DOHH2 (cell line): ENCODE results near the gene QKI.

Source experiments
- H3F3A ChIP-seq: fragments of 200-600 bp; sonication (generic), shearing (Covaris generic); 2 replicates; pipeline ENCODE4 v1.6.0; 2016; ENCODE audit warnings: antibody characterized with exemption, mild to moderate bottlenecking; ENCODE audit not compliant: control insufficient read depth, insufficient read depth
- H3K27ac ChIP-seq: fragments of 200-600 bp; sonication (generic); 2 replicates; pipeline ENCODE4 v1.5.1; 2014; ENCODE audit warnings: low read depth, mild to moderate bottlenecking, low read length, moderate library complexity
- H3K27me3 ChIP-seq: fragments of 200-600 bp; sonication (generic); 2 replicates; pipeline ENCODE4 v1.6.1; 2014; ENCODE audit warnings: mild to moderate bottlenecking, low read length, mixed read lengths; ENCODE audit not compliant: control insufficient read depth
- H3K36me3 ChIP-seq: fragments of 200-600 bp; sonication (generic); 2 replicates; pipeline ENCODE4 v1.6.1; 2014; ENCODE audit warnings: mild to moderate bottlenecking, low read length, moderate library complexity, mixed read lengths; ENCODE audit not compliant: control insufficient read depth
- H3K4me1 ChIP-seq: fragments of 200-600 bp; sonication (generic); 2 replicates; pipeline ENCODE4 v1.6.1; 2014; ENCODE audit warnings: mild to moderate bottlenecking, low read length, mixed read lengths; ENCODE audit not compliant: control insufficient read depth
- H3K4me2 ChIP-seq: fragments of 200-600 bp; sonication (generic); 2 replicates; pipeline ENCODE4 v1.6.0; 2014; ENCODE audit warnings: mild to moderate bottlenecking, low read length, moderate library complexity
- H3K4me3 ChIP-seq: fragments of 200-600 bp; sonication (generic); 2 replicates; pipeline ENCODE4 v1.5.1; 2014; ENCODE audit warnings: mild to moderate bottlenecking, low read length, mixed read lengths
- H3K79me2 ChIP-seq: fragments of 200-600 bp; sonication (generic); 2 replicates; pipeline ENCODE4 v1.6.1; 2014; ENCODE audit warnings: mild to moderate bottlenecking, low read length, mixed read lengths; ENCODE audit not compliant: control insufficient read depth
- H3K9me2 ChIP-seq: fragments of 200-600 bp; sonication (generic); replicated peaks from 2 replicates; pipeline ENCODE4 v1.6.1; 2014; ENCODE audit warnings: mild to moderate bottlenecking, low read length, mixed read lengths; ENCODE audit not compliant: control insufficient read depth
- H3K9me3 ChIP-seq: fragments of 200-600 bp; sonication (generic); 2 replicates; pipeline ENCODE4 v1.6.1; 2014; ENCODE audit warnings: antibody characterized with exemption, low read length, mixed read lengths; ENCODE audit not compliant: control insufficient read depth, insufficient read depth
- H4K20me1 ChIP-seq: fragments of 200-600 bp; sonication (generic); 2 replicates; pipeline ENCODE4 v1.6.0; 2014; ENCODE audit warnings: low read depth, mild to moderate bottlenecking, antibody characterized with exemption, low read length, moderate library complexity; ENCODE audit not compliant: control insufficient read depth, insufficient read depth
- EZH2phosphoT487 ChIP-seq: fragments of 200-600 bp; sonication (generic); IDR thresholded peaks from 2 replicates; pipeline ENCODE4 v1.6.1; 2017; ENCODE audit warnings: borderline replicate concordance, mild to moderate bottlenecking, antibody characterized with exemption, low read length, moderate library complexity, mixed read lengths
- TF ChIP-seq, protein P1 (sequence below): fragments of 200-600 bp; sonication (generic); IDR thresholded peaks from one replicate; pipeline ENCODE4 v1.5.1; 2014; ENCODE audit warnings: antibody characterized with exemption, mild to moderate bottlenecking, low read depth, low read length; ENCODE audit not compliant: poor library complexity, severe bottlenecking

Gene QKI

DNA sequence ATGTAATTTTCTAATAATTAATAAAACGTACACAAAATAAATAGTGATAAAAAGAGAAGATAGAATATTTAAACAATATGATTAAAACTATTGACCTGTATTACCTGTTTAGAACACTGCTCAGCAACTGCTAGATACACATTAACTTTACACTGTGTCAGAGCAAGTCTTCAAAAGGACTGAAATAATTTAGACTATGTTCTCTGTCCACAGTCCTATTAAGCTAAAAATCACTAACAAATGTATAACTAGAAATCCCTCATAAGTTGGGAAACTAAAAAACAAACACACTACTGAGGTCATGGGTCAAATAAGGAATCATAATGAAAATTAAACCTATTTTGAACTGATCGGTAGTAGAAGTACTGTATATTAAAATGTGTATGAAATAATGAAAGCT, 181.7 kb downstream of the QKI start:
- Histone ChIP-seq H3K79me2 (no peaks in the 10 kb centered on the region), H3K27me3 (no peaks in the 10 kb centered on the region), H3F3A (no peaks in the 10 kb centered on the region), H3K9me2 (no peaks in the 10 kb centered on the region), H4K20me1 (no peaks in the 10 kb centered on the region), H3K9me3 (peaks cover 10% of the 10 kb centered on the region; the same call in 1 of the 2 replicates), H3K36me3 (no peaks in the 10 kb centered on the region), H3K4me3 (no peak overlapping the region), H3K4me2 (no peak overlapping the region), H3K4me1 (no peaks in the 10 kb centered on the region), H3K27ac (no peak overlapping the region)
- TF ChIP-seq, protein P1, sequence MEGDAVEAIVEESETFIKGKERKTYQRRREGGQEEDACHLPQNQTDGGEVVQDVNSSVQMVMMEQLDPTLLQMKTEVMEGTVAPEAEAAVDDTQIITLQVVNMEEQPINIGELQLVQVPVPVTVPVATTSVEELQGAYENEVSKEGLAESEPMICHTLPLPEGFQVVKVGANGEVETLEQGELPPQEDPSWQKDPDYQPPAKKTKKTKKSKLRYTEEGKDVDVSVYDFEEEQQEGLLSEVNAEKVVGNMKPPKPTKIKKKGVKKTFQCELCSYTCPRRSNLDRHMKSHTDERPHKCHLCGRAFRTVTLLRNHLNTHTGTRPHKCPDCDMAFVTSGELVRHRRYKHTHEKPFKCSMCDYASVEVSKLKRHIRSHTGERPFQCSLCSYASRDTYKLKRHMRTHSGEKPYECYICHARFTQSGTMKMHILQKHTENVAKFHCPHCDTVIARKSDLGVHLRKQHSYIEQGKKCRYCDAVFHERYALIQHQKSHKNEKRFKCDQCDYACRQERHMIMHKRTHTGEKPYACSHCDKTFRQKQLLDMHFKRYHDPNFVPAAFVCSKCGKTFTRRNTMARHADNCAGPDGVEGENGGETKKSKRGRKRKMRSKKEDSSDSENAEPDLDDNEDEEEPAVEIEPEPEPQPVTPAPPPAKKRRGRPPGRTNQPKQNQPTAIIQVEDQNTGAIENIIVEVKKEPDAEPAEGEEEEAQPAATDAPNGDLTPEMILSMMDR: no peak
- TF ChIP-seq EZH2phosphoT487: no peak

DNA sequence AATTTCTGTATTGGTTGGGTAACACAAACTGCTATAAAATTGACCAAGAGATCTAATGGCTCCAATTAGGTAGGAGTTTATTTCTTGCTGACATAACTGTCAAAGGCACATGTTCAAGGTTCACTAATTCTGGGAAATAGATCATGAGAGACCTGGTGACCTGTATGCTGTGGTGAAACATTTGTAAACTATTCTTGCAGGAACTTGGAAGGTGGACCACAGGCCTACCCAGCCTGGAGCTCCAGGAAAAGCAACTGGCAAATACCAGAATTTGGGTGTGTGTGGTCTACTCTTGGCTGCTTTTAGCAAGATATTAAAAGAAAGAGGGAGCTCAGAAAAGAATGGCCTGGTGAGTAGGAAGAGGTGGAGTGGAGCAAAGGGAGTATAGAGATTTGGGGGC, 184.6 kb downstream of the QKI start:
- Histone ChIP-seq H3K79me2 (no peaks in the 10 kb centered on the region), H3K4me3 (no peak overlapping the region), H3K4me1 (no peaks in the 10 kb centered on the region), H4K20me1 (no peaks in the 10 kb centered on the region), H3K27me3 (no peaks in the 10 kb centered on the region), H3K9me3 (no peaks in the 10 kb centered on the region), H3K27ac (no peak overlapping the region), H3K36me3 (no peaks in the 10 kb centered on the region), H3K9me2 (no peaks in the 10 kb centered on the region), H3K4me2 (no peak overlapping the region), H3F3A (no peaks in the 10 kb centered on the region)
- TF ChIP-seq, protein P1: no peak
- no peak for TF ChIP-seq EZH2phosphoT487

DNA sequence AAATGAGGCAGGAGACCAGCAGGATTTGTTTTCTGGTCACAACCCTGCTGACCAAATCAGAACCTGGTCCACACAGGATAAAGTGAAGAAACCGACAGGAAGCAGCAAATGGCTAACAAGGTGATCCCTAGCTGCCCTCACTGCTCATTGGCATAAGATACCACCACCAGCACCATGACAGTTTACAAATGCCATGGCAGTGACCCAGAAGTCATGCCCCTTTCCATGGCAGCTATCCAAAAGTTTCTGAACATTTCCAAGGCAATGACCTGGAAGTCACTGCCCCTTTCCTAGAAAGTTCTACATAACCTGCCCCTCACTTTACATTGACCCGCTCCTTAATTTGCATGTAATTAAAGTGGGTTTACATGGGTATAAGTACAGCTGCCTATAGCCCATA, 185.2 kb downstream of the QKI start:
- TF ChIP-seq EZH2phosphoT487: no peak
- TF ChIP-seq, protein P1: no peak

GRCh38 chr6:163600331-163600730, 185.8 kb downstream of the QKI start:
- Histone ChIP-seq H3K4me3 (no peak overlapping the region), H3K27ac (no peak overlapping the region), H3K4me2 (no peak overlapping the region), H3K79me2 (no peaks in the 10 kb centered on the region), H3K27me3 (no peaks in the 10 kb centered on the region), H3K9me3 (no peaks in the 10 kb centered on the region), H3F3A (no peaks in the 10 kb centered on the region), H3K4me1 (no peaks in the 10 kb centered on the region), H3K36me3 (no peaks in the 10 kb centered on the region), H4K20me1 (no peaks in the 10 kb centered on the region), H3K9me2 (no peaks in the 10 kb centered on the region)
- TF ChIP-seq, protein P1: no peak

More for the DNA sequence above, 185.2 kb downstream of the QKI start:
- no peak overlapping the region for H3K4me2 ChIP-seq
- no peaks in the 10 kb centered on the region for H3K79me2 ChIP-seq
- no peaks in the 10 kb centered on the region for H3K27me3 ChIP-seq
- H3K4me1 ChIP-seq: no peaks in the 10 kb centered on the region
- no peaks in the 10 kb centered on the region for H4K20me1 ChIP-seq
- no peaks in the 10 kb centered on the region for H3K9me3 ChIP-seq
- no peaks in the 10 kb centered on the region for H3K9me2 ChIP-seq
- H3K4me3 ChIP-seq: no peak overlapping the region
- H3K27ac ChIP-seq: no peak overlapping the region
- no peaks in the 10 kb centered on the region for H3K36me3 ChIP-seq
- H3F3A ChIP-seq: no peaks in the 10 kb centered on the region
